HUDEP-2 (cell line): Measurements from ENCODE around the gene PAN3.

ENCODE experiments used
- DNase-seq, 76 experiments: peaks; one replicate each; lab custom pipeline; 2025; ENCODE audit not compliant: unreplicated experiment in 76 of 76; lab: John Stamatoyannopoulos, UW

PAN3 gene

DNA sequence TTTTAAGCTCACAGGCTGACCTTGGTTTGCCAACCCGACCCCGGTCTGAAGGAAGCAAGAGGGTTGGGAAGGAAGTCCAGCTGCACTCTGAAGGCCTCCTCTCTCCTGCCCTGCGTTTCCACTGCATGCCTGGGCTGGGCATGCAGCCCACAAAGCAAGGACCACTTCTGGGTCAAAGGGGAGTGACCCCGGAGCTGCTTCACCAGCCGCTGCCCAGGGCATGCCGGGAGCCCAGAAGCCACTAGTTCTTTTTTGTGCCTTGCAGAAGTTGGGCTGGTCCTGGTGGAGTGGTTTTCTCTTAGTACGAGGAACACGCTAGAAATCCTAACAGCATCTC is 189.9 kb downstream of the PAN3 start:
- no peak for DNase-seq

GRCh38 chr13:28329395-28330158 is 191.2 kb downstream of the PAN3 start:
- no peak for DNase-seq

DNA sequence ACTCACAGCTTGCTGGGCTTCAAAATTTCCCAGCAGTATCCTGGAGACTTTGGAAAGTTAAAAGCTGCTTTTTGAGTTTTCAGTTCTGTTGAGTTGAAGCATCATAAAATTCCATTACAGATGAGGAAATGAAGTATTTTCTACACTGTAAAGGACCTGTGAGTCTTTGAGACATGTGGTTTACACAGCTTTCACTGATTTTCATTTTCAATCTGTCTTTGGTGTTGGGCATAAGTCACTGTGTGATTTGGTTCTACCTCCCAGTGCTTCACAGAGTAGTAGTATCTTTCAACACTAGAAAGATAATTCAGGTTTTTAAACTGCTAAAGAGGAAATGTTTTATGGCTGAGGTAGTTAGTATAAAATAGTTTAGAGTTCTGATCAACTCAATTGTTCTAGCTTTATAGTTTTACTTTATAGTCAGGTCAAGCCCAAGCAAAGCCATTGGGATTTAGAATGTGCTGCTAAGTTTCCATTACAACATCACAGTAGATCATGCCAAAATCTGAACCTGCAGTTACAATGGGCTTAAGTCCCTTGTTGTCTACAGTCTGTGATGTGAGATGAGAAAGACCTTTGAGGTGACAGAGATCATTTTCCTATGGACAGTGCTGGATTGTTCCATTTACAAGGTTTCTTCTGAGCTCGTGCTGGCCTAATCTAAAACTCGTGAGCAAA is 195.0 kb downstream of the PAN3 start:
- DNase-seq, result no peak

GRCh38 chr13:28336193-28336657 is 197.9 kb downstream of the PAN3 start:
- DNase-seq, result no peak

DNA sequence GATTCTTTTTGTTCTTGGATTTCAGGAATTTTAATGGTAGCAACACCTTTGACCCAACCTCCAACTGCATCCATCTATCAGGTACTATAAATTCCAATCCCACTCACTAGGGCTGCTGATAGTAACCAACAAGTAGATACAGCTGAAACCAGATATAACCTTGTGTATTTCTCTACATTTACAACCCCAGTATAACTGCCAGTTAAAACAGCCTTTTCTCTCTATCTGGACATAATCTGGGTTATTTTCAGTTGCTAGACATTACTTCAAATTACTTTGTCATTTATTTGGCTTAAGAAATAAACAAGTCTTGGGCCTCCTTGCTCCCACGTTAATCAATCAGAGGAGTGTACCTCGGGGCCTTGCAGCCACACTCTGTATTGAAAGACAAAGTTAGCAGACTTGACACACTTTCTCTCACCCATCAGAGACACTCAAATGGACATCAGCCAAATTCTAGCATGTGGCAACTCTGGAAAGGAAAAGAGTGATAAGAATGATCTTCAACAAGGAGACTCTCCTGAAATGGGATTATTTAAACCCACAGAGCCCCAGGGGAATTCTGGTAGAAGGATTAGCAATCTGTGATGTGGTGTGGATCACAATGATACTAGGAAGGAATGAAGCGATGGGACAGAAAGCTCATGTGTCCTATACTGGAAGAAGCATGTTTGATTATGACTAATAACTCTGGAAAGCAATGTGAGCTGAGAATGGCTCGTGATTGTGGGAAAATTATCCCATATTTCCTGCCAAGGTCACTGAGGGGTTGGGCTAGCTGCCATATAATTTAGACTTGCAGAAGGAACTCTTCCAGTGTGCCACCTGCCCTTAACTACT is 199.0 kb downstream of the PAN3 start:
- no peak for DNase-seq

DNA sequence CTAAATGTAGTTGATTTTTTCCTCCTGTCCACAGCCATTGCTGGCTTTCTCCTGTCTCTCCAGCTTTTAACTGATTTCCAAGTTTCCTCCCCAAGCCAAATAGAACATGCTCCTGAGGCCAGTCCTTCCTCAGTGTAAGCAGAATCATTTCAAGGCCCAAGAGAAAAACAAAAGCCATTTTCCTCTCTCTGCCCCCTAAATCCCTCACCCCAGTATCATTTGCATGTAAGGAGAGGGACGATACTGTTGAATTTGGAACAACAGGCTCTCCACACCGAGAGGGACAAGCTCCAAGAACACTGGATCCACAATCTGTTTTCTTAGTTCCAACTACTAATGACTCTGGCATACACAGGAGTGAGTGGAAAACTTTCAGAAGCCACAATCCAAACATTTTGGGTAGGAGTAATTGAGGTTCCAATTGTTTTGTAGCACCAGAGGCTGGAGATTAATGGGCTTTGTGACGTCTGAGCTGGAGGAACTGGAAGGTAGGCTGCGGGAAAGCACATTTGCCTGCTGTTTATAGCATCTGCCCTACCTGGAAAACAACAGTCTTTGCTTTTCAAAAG is 199.7 kb downstream of the PAN3 start:
- no peak for DNase-seq

DNA sequence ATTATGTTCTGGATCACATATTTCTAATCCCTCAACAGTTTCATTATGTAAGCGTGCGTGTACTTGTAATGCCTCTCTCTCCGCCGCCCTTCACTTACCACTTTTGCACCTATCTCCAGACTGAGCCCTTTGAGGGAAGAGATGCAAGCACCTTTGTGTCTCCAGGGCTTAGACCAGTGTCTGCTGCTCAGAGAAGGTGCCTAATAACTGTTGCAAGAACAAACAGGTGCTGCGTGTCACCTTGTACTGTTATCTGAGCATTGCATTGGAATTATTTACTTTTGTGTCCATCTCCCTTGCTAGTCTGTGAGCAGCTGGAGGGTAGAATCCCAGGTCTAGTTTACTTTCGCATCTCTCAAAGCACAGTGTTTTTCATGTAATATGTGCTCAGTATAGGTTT is 200.4 kb downstream of the PAN3 start:
- DNase-seq, result no peak

- no peak for DNase-seq
Observed at GRCh38 chr13:28339419-28339818, 201.1 kb downstream of the PAN3 start.

GRCh38 chr13:28340272-28340793 is 202.0 kb downstream of the PAN3 start:
- DNase-seq, result no peak

GRCh38 chr13:28342251-28342650 is 203.9 kb downstream of the PAN3 start:
- no peak for DNase-seq

GRCh38 chr13:28344163-28344562 is 205.8 kb downstream of the PAN3 start:
- DNase-seq, result no peak
